ENCODE results near the gene SLC35E2B.

- no peak for TF ChIP-seq CTCF (IDR thresholded peaks at IDR 0.05)
- no peak for TF ChIP-seq POLR2A (IDR thresholded peaks at IDR 0.05)
- no peak for TF ChIP-seq EP300 (IDR thresholded peaks at IDR 0.05)
These were observed 38.3 kb upstream of the SLC35E2B start for GRCh38 chr1:1730870-1731269.
